Stomach smooth muscle (tissue), 2 donors: ENCODE results near the gene CA10.

Experiments
- H3K27ac ChIP-seq: one replicate; pipeline ENCODE4 v1.7.0; 2013; ENCODE audit warnings: mild to moderate bottlenecking, low read length, inconsistent platforms
- H3K27me3 ChIP-seq, 2 donors: one replicate each; pipeline ENCODE4 v1.7.0; 2013; ENCODE audit warnings: low read length in 2 of 2; ENCODE audit not compliant: insufficient read depth in 2 of 2, control insufficient read depth in 1 of 2
- H3K36me3 ChIP-seq, 2 donors: one replicate each; pipeline ENCODE4 v1.7.0; 2013; ENCODE audit warnings: low read length in 2 of 2; ENCODE audit not compliant: control insufficient read depth in 2 of 2, insufficient read depth in 2 of 2
- H3K4me1 ChIP-seq: one replicate; pipeline ENCODE4 v1.7.0; 2013; ENCODE audit warnings: low read length; ENCODE audit not compliant: control insufficient read depth, insufficient read depth
- H3K4me3 ChIP-seq, 2 donors: one replicate each; pipeline ENCODE4 v1.7.0; 2013; ENCODE audit warnings: low read length in 2 of 2
- H3K9ac ChIP-seq, 2 donors: one replicate each; pipeline ENCODE4 v1.7.0; 2013; ENCODE audit warnings: low read length in 2 of 2, mild to moderate bottlenecking in 1 of 2
- H3K9me3 ChIP-seq, 2 donors: one replicate each; pipeline ENCODE4 v1.7.0; 2013; ENCODE audit warnings: low read length in 2 of 2; ENCODE audit not compliant: control insufficient read depth in 2 of 2
- donor health status: healthy.
- donor health status: Pancreatic carcinoma.

CA10 gene

DNA sequence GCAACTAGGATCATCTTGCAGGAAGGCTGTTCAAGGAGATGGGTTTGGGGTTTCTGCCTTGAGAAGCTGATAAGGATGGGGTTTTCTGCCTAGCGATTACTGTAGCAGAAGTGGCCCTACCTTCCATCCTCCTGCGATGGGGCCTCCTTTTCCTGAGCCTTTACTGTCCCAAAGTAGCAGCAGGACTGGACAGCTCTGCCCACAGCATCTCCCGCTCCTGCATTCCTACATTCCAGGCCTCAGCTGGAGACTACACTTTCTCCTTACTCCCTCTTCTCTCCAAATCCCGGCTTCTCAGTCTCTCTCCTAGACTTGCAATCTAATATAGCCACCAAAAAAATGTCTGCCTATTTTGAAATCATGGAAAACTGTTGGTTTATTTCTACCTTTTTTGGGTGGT, 355.4 kb downstream of the CA10 start:
- Histone ChIP-seq H3K4me1 (no peaks in the 10 kb centered on the region), H3K36me3 (no peaks in the 10 kb centered on the region), H3K9ac (no peak overlapping the region), H3K9me3 (peaks cover 0 to 2% of the 10 kb centered on the region in 2 donors), H3K27me3 (no peaks in the 10 kb centered on the region), H3K27ac (no peak overlapping the region), H3K4me3 (no peak overlapping the region)

GRCh38 chr17:51802544-51802943, 356.0 kb downstream of the CA10 start:
- Histone ChIP-seq H3K9ac (no peak overlapping the region), H3K27ac (no peak overlapping the region), H3K4me1 (no peaks in the 10 kb centered on the region), H3K4me3 (no peak overlapping the region), H3K9me3 (peaks cover 0 to 2% of the 10 kb centered on the region in 2 donors), H3K27me3 (no peaks in the 10 kb centered on the region), H3K36me3 (no peaks in the 10 kb centered on the region)

- Histone ChIP-seq H3K4me1 (no peaks in the 10 kb centered on the region), H3K36me3 (no peaks in the 10 kb centered on the region), H3K9me3 (peaks cover 0 to 2% of the 10 kb centered on the region in 2 donors), H3K4me3 (no peak overlapping the region), H3K9ac (no peak overlapping the region), H3K27me3 (no peaks in the 10 kb centered on the region), H3K27ac (no peak overlapping the region)
Measured at GRCh38 chr17:51801626-51802025, 356.9 kb downstream of the CA10 start.

- Histone ChIP-seq H3K9me3 (peaks cover 0 to 1% of the 10 kb centered on the region in 2 donors), H3K4me3 (no peak overlapping the region), H3K9ac (no peak overlapping the region), H3K27ac (no peak overlapping the region), H3K4me1 (no peaks in the 10 kb centered on the region), H3K36me3 (no peaks in the 10 kb centered on the region), H3K27me3 (no peaks in the 10 kb centered on the region)
Measured at GRCh38 chr17:51799981-51800380, 358.5 kb downstream of the CA10 start.

GRCh38 chr17:51799240-51799639, 359.3 kb downstream of the CA10 start:
- no peaks in the 10 kb centered on the region for H3K36me3 ChIP-seq
- H3K9ac ChIP-seq: no peak overlapping the region
- H3K9me3 ChIP-seq: no peaks in the 10 kb centered on the region
- H3K4me3 ChIP-seq: no peak overlapping the region
- H3K27ac ChIP-seq: no peak overlapping the region
- H3K27me3 ChIP-seq: no peaks in the 10 kb centered on the region
- H3K4me1 ChIP-seq: no peaks in the 10 kb centered on the region

GRCh38 chr17:51797150-51797549, 361.4 kb downstream of the CA10 start:
- no peaks in the 10 kb centered on the region for H3K9me3 ChIP-seq
- no peaks in the 10 kb centered on the region for H3K36me3 ChIP-seq
- peaks cover 0 to 2% of the 10 kb centered on the region in 2 donors for H3K27me3 ChIP-seq
- no peak overlapping the region for H3K27ac ChIP-seq
- H3K9ac ChIP-seq: no peak overlapping the region
- H3K4me3 ChIP-seq: no peak overlapping the region
- H3K4me1 ChIP-seq: no peaks in the 10 kb centered on the region

DNA sequence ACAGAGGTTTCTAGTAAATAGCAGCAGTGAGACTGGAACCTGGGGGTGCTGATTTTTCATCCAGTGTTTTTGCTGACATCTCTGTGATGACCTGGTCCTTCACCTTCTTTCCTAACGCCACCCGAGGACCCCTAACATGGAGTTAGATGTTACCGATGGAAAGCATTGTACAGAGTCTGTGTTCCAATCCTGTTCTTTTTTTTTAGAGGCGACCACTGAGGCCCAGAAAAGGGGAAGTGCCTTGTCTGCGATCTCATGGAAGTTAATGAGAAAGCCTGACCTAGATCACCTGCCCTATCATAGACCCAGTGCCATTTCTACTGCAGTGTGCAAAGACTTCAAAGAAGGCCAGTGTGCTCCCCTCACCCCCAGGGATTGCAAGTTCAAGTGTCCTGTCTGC, 362.5 kb downstream of the CA10 start:
- Histone ChIP-seq H3K4me3 (no peak overlapping the region), H3K36me3 (no peaks in the 10 kb centered on the region), H3K27me3 (peaks cover 0 to 2% of the 10 kb centered on the region in 2 donors), H3K4me1 (no peaks in the 10 kb centered on the region), H3K9ac (no peak overlapping the region), H3K27ac (no peak overlapping the region), H3K9me3 (no peaks in the 10 kb centered on the region)

- Histone ChIP-seq H3K9me3 (no peaks in the 10 kb centered on the region), H3K27me3 (peaks cover 0 to 2% of the 10 kb centered on the region in 2 donors), H3K4me3 (no peak overlapping the region), H3K27ac (no peak overlapping the region), H3K36me3 (no peaks in the 10 kb centered on the region), H3K4me1 (no peaks in the 10 kb centered on the region), H3K9ac (no peak overlapping the region)
Measured at GRCh38 chr17:51795401-51795800, 363.1 kb downstream of the CA10 start.

DNA sequence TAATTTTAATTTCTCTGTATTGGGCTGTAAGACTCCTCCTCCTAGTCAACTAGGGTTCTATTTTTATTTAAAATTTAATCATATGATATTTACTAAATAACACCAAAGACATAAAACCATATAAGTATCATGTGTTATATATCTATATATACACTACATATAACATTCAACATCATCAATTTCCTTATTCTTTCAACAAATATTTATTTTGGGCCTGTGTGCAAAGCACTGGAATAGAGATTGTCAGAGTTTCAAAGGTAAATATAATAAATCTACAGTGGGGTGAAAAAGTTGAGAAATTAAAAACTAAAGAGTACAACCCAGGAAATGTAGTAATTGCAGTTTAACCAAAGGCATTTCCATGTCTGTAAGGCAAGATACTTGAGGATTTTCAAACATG, 364.0 kb downstream of the CA10 start:
- H3K27me3 ChIP-seq: peaks cover 0 to 2% of the 10 kb centered on the region in 2 donors
- H3K9ac ChIP-seq: no peak overlapping the region
- H3K27ac ChIP-seq: no peak overlapping the region
- no peaks in the 10 kb centered on the region for H3K36me3 ChIP-seq
- H3K4me3 ChIP-seq: no peak overlapping the region
- no peaks in the 10 kb centered on the region for H3K4me1 ChIP-seq
- H3K9me3 ChIP-seq: no peaks in the 10 kb centered on the region

DNA sequence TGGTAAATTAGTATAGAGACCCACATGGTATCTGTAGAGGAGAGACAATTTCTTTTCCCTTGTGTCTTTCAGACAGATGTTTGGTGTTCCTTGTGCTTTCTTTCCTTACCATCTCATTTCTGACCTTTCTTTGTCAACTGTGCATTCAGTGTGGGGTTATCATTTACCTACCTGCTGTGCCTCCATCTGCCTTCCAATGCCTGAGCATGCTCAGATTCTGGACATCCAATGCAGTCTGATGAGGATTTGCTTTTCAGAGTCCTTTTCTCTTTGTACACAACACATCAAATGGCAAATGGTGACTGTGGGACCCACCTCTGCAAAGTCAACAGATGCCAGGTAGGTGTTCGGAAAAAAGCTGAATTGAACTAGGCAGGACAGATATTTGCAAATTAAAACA, 364.8 kb downstream of the CA10 start:
- Histone ChIP-seq H3K36me3 (no peaks in the 10 kb centered on the region), H3K27me3 (peaks cover 0 to 2% of the 10 kb centered on the region in 2 donors), H3K9ac (no peak overlapping the region), H3K27ac (no peak overlapping the region), H3K4me3 (no peak overlapping the region), H3K9me3 (no peaks in the 10 kb centered on the region), H3K4me1 (no peaks in the 10 kb centered on the region)

- Histone ChIP-seq H3K27ac (no peak overlapping the region), H3K27me3 (no peaks in the 10 kb centered on the region), H3K4me1 (no peaks in the 10 kb centered on the region), H3K9me3 (peaks cover 0 to 4% of the 10 kb centered on the region in 2 donors), H3K4me3 (no peak overlapping the region), H3K36me3 (no peaks in the 10 kb centered on the region), H3K9ac (no peak overlapping the region)
Measured at GRCh38 chr17:51778842-51779241, 379.7 kb downstream of the CA10 start.
